ENCODE results near the gene FOXP1. TPM values are rescaled to one million over a fixed set of nuclear protein-coding genes. Genes with fewer than 3 reads are reported as not detected.

Gene FOXP1
- total RNA-seq, 2 donors from 2014 or later, result 41.7 to 94.3 TPM

GRCh38 chr3:71606582-71606981, 23.1 kb upstream of the FOXP1 start:
- Mint-ChIP-seq H3K36me3 (ENCODE audit: low read depth) (no peaks in the 10 kb centered on the region), H3K4me3 (no peak overlapping the region), H3K27ac (no peak overlapping the region), H3K27me3 (ENCODE audit: insufficient read depth) (no peaks in the 10 kb centered on the region), H3K9me3 (peaks cover 5% of the 10 kb centered on the region), H3K4me1 (no peaks in the 10 kb centered on the region)
- Histone ChIP-seq H3K9me3 (ENCODE audit: control insufficient read depth, low read length) (no peaks in the 10 kb centered on the region), H3K27ac (ENCODE audit: low read depth, low read length) (no peak overlapping the region), H3K27me3 (ENCODE audit: control insufficient read depth, insufficient read depth, low read length, poor library complexity, severe bottlenecking) (no peaks in the 10 kb centered on the region), H3K36me3 (ENCODE audit: control insufficient read depth, insufficient read depth, low read length) (no peaks in the 10 kb centered on the region), H3K9ac (ENCODE audit: extremely low read depth, low read length, poor library complexity, severe bottlenecking) (no peak overlapping the region), H3K4me3 (ENCODE audit: low read length) (no peak overlapping the region), H3K4me1 (ENCODE audit: control insufficient read depth, insufficient read depth, low read length) (no peaks in the 10 kb centered on the region)
- TF ChIP-seq CTCF (conservative IDR thresholded peaks at IDR 0.05), result no peak
- DNase-seq, result no peak
- WGBS, 2 experiments (ENCODE audit: insufficient coverage in 1 of 2, insufficient read length in 1 of 2), result 82% methylated on average over 5 of the region's 5 CpGs

GRCh38 chr3:71602256-71602655, 18.7 kb upstream of the FOXP1 start:
- H3K4me1 ChIP-seq (ENCODE audit: control insufficient read depth, insufficient read depth, low read length), result no peaks in the 10 kb centered on the region
- Mint-ChIP-seq H3K27me3 (ENCODE audit: insufficient read depth) (no peaks in the 10 kb centered on the region), H3K4me3 (no peak overlapping the region), H3K36me3 (ENCODE audit: low read depth) (no peaks in the 10 kb centered on the region), H3K4me1 (no peaks in the 10 kb centered on the region), H3K27ac (no peak overlapping the region), H3K9me3 (peaks cover 5% of the 10 kb centered on the region)
- DNase-seq, result no peak
- WGBS, 2 experiments (ENCODE audit: insufficient coverage in 1 of 2, insufficient read length in 1 of 2), result 65 to 91% methylated on average over 2 of the region's 2 CpGs
- no peak for TF ChIP-seq CTCF (conservative IDR thresholded peaks at IDR 0.05)
- H3K36me3 ChIP-seq (ENCODE audit: control insufficient read depth, insufficient read depth, low read length), result no peaks in the 10 kb centered on the region
- no peak overlapping the region for H3K4me3 ChIP-seq (ENCODE audit: low read length)
- no peaks in the 10 kb centered on the region for H3K9me3 ChIP-seq (ENCODE audit: control insufficient read depth, low read length)
- no peaks in the 10 kb centered on the region for H3K27me3 ChIP-seq (ENCODE audit: control insufficient read depth, insufficient read depth, low read length, poor library complexity, severe bottlenecking)
- no peak overlapping the region for H3K9ac ChIP-seq (ENCODE audit: extremely low read depth, low read length, poor library complexity, severe bottlenecking)
- no peak overlapping the region for H3K27ac ChIP-seq (ENCODE audit: low read depth, low read length)

GRCh38 chr3:71601811-71602210, 18.3 kb upstream of the FOXP1 start:
- no peaks in the 10 kb centered on the region for H3K27me3 ChIP-seq (ENCODE audit: control insufficient read depth, insufficient read depth, low read length, poor library complexity, severe bottlenecking)
- no peaks in the 10 kb centered on the region for H3K36me3 Mint-ChIP-seq (ENCODE audit: low read depth)
- H3K9me3 ChIP-seq (ENCODE audit: control insufficient read depth, low read length), result no peaks in the 10 kb centered on the region
- no peak for TF ChIP-seq CTCF (conservative IDR thresholded peaks at IDR 0.05)
- no peaks in the 10 kb centered on the region for H3K27me3 Mint-ChIP-seq (ENCODE audit: insufficient read depth)
- H3K4me3 ChIP-seq (ENCODE audit: low read length), result no peak overlapping the region
- no peak overlapping the region for H3K4me3 Mint-ChIP-seq
- H3K27ac Mint-ChIP-seq, result no peak overlapping the region
- H3K36me3 ChIP-seq (ENCODE audit: control insufficient read depth, insufficient read depth, low read length), result no peaks in the 10 kb centered on the region
- WGBS, 2 experiments (ENCODE audit: insufficient coverage in 1 of 2, insufficient read length in 1 of 2), result 90 to 91% methylated on average over 4 to 5 of the region's 5 CpGs
- H3K4me1 ChIP-seq (ENCODE audit: control insufficient read depth, insufficient read depth, low read length), result no peaks in the 10 kb centered on the region
- no peak for DNase-seq
- peaks cover 5% of the 10 kb centered on the region for H3K9me3 Mint-ChIP-seq
- H3K9ac ChIP-seq (ENCODE audit: extremely low read depth, low read length, poor library complexity, severe bottlenecking), result no peak overlapping the region
- no peak overlapping the region for H3K27ac ChIP-seq (ENCODE audit: low read depth, low read length)
- no peaks in the 10 kb centered on the region for H3K4me1 Mint-ChIP-seq
